ENCODE results near the gene MOCS1. TPM values are rescaled to one million over a fixed set of nuclear protein-coding genes. Genes with fewer than 3 reads are reported as not detected.
A peak's percentile ranks its signal among the peaks of the same experiment; 100 is the strongest.

The MOCS1 gene
- total RNA-seq, 1 donor from 2014 or later = 29.3 TPM

DNA sequence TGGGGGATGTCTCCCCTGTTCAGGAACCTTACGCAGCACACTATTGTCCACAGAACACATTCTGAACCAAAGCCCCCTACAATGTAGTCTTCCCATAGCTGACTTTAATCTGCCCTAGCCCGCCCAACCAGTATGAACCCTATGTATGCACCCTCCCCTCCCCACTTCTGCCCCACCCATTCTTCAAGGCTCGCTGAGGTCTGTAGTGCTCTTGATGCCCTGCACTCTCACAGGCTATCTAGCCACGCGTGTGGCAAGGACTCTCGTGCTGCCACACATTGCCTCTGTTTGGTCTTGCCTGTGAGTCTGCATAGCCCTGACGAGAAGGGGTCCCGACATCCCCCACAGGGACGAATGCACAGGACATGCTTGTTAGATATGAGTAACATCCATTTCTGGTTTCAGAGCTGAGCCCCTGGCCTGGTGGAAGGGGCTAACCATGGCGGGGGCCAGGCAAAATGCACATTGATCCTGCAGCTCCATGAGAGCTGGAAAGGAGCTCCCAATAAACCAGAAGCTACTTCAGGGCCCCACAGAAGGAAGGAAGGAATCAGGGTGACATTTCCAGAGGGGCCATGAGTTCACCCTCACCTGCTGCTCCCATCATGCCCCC, 22.6 kb downstream of the MOCS1 start:
- Histone ChIP-seq H3K27me3 (no peaks in the 10 kb centered on the region), H3K27ac (no peak overlapping the region), H3K36me3 (peaks cover 57% of the 10 kb centered on the region), H3K9me3 (no peaks in the 10 kb centered on the region), H3K4me1 (no peaks in the 10 kb centered on the region), H3K4me3 (no peak overlapping the region)
- ATAC-seq = peak; percentile 61
- TF ChIP-seq, protein P1, sequence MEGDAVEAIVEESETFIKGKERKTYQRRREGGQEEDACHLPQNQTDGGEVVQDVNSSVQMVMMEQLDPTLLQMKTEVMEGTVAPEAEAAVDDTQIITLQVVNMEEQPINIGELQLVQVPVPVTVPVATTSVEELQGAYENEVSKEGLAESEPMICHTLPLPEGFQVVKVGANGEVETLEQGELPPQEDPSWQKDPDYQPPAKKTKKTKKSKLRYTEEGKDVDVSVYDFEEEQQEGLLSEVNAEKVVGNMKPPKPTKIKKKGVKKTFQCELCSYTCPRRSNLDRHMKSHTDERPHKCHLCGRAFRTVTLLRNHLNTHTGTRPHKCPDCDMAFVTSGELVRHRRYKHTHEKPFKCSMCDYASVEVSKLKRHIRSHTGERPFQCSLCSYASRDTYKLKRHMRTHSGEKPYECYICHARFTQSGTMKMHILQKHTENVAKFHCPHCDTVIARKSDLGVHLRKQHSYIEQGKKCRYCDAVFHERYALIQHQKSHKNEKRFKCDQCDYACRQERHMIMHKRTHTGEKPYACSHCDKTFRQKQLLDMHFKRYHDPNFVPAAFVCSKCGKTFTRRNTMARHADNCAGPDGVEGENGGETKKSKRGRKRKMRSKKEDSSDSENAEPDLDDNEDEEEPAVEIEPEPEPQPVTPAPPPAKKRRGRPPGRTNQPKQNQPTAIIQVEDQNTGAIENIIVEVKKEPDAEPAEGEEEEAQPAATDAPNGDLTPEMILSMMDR (IDR thresholded peaks at IDR 0.05) = no peak
- intact Hi-C loops (cut with DNase I) = no loop called here
- DNase-seq = no peak

DNA sequence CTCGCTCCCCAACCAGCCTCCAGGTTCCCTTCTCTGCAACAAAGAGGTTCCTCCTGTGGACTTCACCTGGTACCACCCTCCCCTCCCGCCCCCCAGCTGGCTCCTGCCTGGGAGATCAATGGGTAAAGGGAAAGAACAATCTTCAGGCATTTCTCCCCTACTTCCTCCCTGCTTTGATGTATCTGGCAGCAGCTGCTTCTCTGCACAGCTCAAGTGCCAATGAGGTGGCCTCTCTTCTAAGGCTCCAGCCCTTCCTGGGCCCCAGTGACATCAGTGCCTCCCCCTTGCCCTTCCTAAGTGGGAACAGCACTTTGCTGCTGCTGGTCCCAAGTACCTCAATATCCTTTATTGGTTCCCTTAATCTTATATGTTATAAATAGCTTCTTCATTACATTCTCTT, 23.5 kb downstream of the MOCS1 start:
- intact Hi-C loops (cut with DNase I) = no loop called here
- Histone ChIP-seq H3K27me3 (no peaks in the 10 kb centered on the region), H3K27ac (no peak overlapping the region), H3K4me3 (no peak overlapping the region), H3K4me1 (no peaks in the 10 kb centered on the region), H3K36me3 (peaks cover 53% of the 10 kb centered on the region), H3K9me3 (no peaks in the 10 kb centered on the region)
- DNase-seq (no peak), ATAC-seq (no peak)
- TF ChIP-seq, protein P1 (IDR thresholded peaks at IDR 0.05) = no peak

DNA sequence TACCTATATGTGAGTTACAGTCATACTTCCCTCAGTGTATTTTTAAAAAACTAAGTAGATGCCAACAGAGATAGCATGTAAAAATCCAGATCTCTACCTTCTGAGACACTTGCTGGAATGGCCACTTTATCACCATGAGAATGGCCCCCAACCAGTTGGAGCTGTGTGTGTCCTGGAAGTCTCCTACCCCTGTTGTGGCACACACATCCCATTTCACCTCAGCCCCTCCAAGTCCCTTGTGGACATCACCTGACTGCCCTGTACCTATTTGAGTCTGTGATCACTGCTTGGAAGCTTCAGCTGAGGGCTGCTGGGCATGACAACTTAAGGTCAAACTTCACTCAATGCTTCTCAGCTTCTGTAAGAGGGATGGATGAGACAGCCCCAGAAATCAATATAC, 24.1 kb downstream of the MOCS1 start:
- ATAC-seq (no peak), DNase-seq (no peak)
- TF ChIP-seq, protein P1 (IDR thresholded peaks at IDR 0.05) = no peak
- no peaks in the 10 kb centered on the region for H3K27me3 ChIP-seq
- peaks cover 48% of the 10 kb centered on the region for H3K36me3 ChIP-seq
- H3K4me1 ChIP-seq = no peaks in the 10 kb centered on the region
- no peak overlapping the region for H3K27ac ChIP-seq
- no peak overlapping the region for H3K4me3 ChIP-seq
- no peaks in the 10 kb centered on the region for H3K9me3 ChIP-seq
- intact Hi-C loops (cut with DNase I) = no loop called here

DNA sequence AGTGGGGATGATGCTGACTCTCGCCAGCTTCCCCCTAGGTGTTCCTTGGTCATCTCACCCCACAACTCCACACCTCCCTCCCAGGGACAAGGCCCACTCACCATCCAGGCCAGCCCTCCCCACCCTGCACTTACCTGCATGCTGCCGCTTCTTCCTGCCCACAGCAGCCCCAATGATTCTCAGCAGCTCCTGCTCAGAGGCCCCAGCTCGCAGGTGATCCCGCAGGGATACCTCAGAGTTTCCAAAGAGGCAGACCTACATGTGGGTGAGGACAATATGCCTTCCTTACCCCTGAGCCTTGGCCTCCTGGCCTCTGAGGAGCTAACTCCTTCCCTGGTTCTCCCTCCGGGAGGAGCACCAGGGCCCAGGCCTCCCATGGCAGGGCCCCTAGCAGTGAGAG, 24.6 kb downstream of the MOCS1 start:
- H3K9me3 ChIP-seq = no peaks in the 10 kb centered on the region
- ATAC-seq = no peak
- H3K4me1 ChIP-seq = no peaks in the 10 kb centered on the region
- H3K27ac ChIP-seq = no peak overlapping the region
- no peaks in the 10 kb centered on the region for H3K27me3 ChIP-seq
- peaks cover 44% of the 10 kb centered on the region for H3K36me3 ChIP-seq
- H3K4me3 ChIP-seq = no peak overlapping the region
- intact Hi-C loops (cut with DNase I) = no loop called here
- TF ChIP-seq, protein P1 (IDR thresholded peaks at IDR 0.05) = no peak
- DNase-seq = peak; percentile 44

DNA sequence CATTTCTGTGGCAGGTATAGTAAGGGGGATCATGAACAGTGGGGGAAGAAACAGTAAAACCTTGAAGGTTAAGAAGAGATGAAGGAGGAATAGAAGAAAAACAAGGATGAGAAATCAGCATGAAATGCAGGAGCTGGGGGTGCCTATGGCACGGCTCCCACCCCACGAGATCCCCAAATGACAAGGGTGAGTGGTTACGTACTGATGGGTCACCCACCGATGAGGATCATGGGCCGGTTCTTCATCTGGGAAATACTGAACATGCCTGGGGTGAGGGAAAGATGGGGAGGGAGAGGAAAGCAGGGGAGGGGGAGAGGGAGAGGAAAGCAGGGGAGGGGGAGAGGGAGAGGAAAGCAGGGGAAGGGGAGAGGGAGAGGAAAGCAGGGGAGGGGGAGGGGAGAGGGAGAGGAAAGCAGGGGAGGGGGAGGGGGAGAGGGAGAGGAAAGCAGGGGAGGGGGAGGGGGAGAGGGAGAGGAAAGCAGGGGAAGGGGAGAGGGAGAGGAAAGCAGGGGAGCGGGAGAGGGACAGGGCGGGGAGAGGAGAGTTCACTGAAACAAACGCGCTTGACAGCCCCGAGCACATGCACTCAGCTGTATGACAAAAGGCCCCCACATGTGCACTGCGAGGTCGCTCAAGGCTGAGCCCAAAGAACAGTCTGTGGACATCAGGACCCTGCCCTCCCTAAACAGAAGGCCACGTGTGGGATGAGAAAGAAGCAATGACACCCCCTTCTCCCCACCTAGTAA, 25.3 kb downstream of the MOCS1 start:
- Histone ChIP-seq H3K4me1 (no peaks in the 10 kb centered on the region), H3K4me3 (no peak overlapping the region), H3K36me3 (peaks cover 39% of the 10 kb centered on the region), H3K27me3 (no peaks in the 10 kb centered on the region), H3K9me3 (no peaks in the 10 kb centered on the region), H3K27ac (no peak overlapping the region)
- DNase-seq = peak; percentile 46
- ATAC-seq = no peak
- TF ChIP-seq, protein P1 (IDR thresholded peaks at IDR 0.05) = no peak
- intact Hi-C loops (cut with DNase I) = no loop called here
